ENCODE measurements around the gene C10orf143.
"Not testable (repeated sequence)": the region's sequence is repeated elsewhere in the genome, so short reads cannot be mapped to it uniquely, and the experiment has no call there.

Gene C10orf143

GRCh38 chr10:130121486-130122079, 11.0 kb upstream of the C10orf143 start:
- no peaks in the 10 kb centered on the region for H3K79me2 ChIP-seq (ENCODE audit: insufficient read depth, low read length)
- H3K9me3 ChIP-seq (ENCODE audit: low read length): no peaks in the 10 kb centered on the region
- no peak overlapping the region for H2AFZ ChIP-seq (ENCODE audit: low read length)
- no peaks in the 10 kb centered on the region for H3K4me1 ChIP-seq (ENCODE audit: insufficient read depth, low read length, severe bottlenecking)
- no peak overlapping the region for H3K9ac ChIP-seq (ENCODE audit: low read length)
- H3K4me2 ChIP-seq (ENCODE audit: low read length): no peak overlapping the region
- TF ChIP-seq EZH2 (IDR thresholded peaks at IDR 0.05; ENCODE audit: borderline replicate concordance, low read length) (no peak), CTCF (IDR thresholded peaks at IDR 0.05; ENCODE audit: low read length) (no peak)
- no peaks in the 10 kb centered on the region for H3K9me2 ChIP-seq (ENCODE audit: low read depth, low read length)
- no peaks in the 10 kb centered on the region for H4K20me1 ChIP-seq (ENCODE audit: insufficient read depth, low read length)
- no peaks in the 10 kb centered on the region; the same call in 1 of the 2 replicates for H3K36me3 ChIP-seq (ENCODE audit: insufficient read depth, low read length)
- H3K27ac ChIP-seq (ENCODE audit: low read depth, low read length, poor library complexity, severe bottlenecking): no peak overlapping the region
- H3K4me3 ChIP-seq (ENCODE audit: low read depth, low read length, poor library complexity, severe bottlenecking): no peak overlapping the region
- 0 out of 2 replicates have a peak, but pooled peaks cover 5% of the 10 kb centered on the region for H3K27me3 ChIP-seq (ENCODE audit: insufficient read depth, low read length)
- no peaks in the 10 kb centered on the region for H3F3A ChIP-seq (ENCODE audit: insufficient read depth, low read length)

- H3K4me3 ChIP-seq (ENCODE audit: low read depth, low read length, poor library complexity, severe bottlenecking); H3K79me2 ChIP-seq (ENCODE audit: insufficient read depth, low read length); H3K4me1 ChIP-seq (ENCODE audit: insufficient read depth, low read length, severe bottlenecking); H3K36me3 ChIP-seq (ENCODE audit: insufficient read depth, low read length); H3K27ac ChIP-seq (ENCODE audit: low read depth, low read length, poor library complexity, severe bottlenecking); H3K27me3 ChIP-seq (ENCODE audit: insufficient read depth, low read length); H3K9me2 ChIP-seq (ENCODE audit: low read depth, low read length); H3K9me3 ChIP-seq (ENCODE audit: low read length); H4K20me1 ChIP-seq (ENCODE audit: insufficient read depth, low read length); H3K9ac ChIP-seq (ENCODE audit: low read length); H3K4me2 ChIP-seq (ENCODE audit: low read length); H2AFZ ChIP-seq (ENCODE audit: low read length); H3F3A ChIP-seq (ENCODE audit: insufficient read depth, low read length): not testable (repeated sequence)
Measured at GRCh38 chr10:130117535-130117934, 6.9 kb upstream of the C10orf143 start.

GRCh38 chr10:130116942-130117341, 6.3 kb upstream of the C10orf143 start:
- H3K9ac ChIP-seq (ENCODE audit: low read length); H3K27ac ChIP-seq (ENCODE audit: low read depth, low read length, poor library complexity, severe bottlenecking); H3F3A ChIP-seq (ENCODE audit: insufficient read depth, low read length); H3K36me3 ChIP-seq (ENCODE audit: insufficient read depth, low read length); H3K4me2 ChIP-seq (ENCODE audit: low read length); H3K4me3 ChIP-seq (ENCODE audit: low read depth, low read length, poor library complexity, severe bottlenecking); H4K20me1 ChIP-seq (ENCODE audit: insufficient read depth, low read length); H3K27me3 ChIP-seq (ENCODE audit: insufficient read depth, low read length); H3K79me2 ChIP-seq (ENCODE audit: insufficient read depth, low read length); H3K4me1 ChIP-seq (ENCODE audit: insufficient read depth, low read length, severe bottlenecking); H2AFZ ChIP-seq (ENCODE audit: low read length); H3K9me2 ChIP-seq (ENCODE audit: low read depth, low read length); H3K9me3 ChIP-seq (ENCODE audit: low read length): not testable (repeated sequence)

- Histone ChIP-seq H3F3A (ENCODE audit: insufficient read depth, low read length) (no peaks in the 10 kb centered on the region), H3K27ac (ENCODE audit: low read depth, low read length, poor library complexity, severe bottlenecking) (no peak overlapping the region), H4K20me1 (ENCODE audit: insufficient read depth, low read length) (no peaks in the 10 kb centered on the region), H3K4me3 (ENCODE audit: low read depth, low read length, poor library complexity, severe bottlenecking) (no peak overlapping the region), H3K36me3 (ENCODE audit: insufficient read depth, low read length) (no peaks in the 10 kb centered on the region; the same call in 1 of the 2 replicates), H3K27me3 (ENCODE audit: insufficient read depth, low read length) (no peaks in the 10 kb centered on the region), H3K9me3 (ENCODE audit: low read length) (no peaks in the 10 kb centered on the region), H3K4me1 (ENCODE audit: insufficient read depth, low read length, severe bottlenecking) (peaks cover 24% of the 10 kb centered on the region), H3K9me2 (ENCODE audit: low read depth, low read length) (no peaks in the 10 kb centered on the region), H3K4me2 (ENCODE audit: low read length) (no peak overlapping the region), H3K79me2 (ENCODE audit: insufficient read depth, low read length) (no peaks in the 10 kb centered on the region; the same call in 1 of the 2 replicates), H3K9ac (ENCODE audit: low read length) (no peak overlapping the region), H2AFZ (ENCODE audit: low read length) (no peak overlapping the region)
- TF ChIP-seq EZH2 (IDR thresholded peaks at IDR 0.05; ENCODE audit: borderline replicate concordance, low read length) (no peak), CTCF (IDR thresholded peaks at IDR 0.05; ENCODE audit: low read length) (no peak)
Measured at GRCh38 chr10:130112821-130113220, 2.2 kb upstream of the C10orf143 start.
